Measurements from ENCODE around the gene CUL2. TPM values are rescaled to one million over a fixed set of nuclear protein-coding genes. Genes with fewer than 3 reads are reported as not detected.

CUL2 gene
- total and polyA plus RNA-seq, 11 donors, result 7.1 to 42.2 (median 31.6) TPM

- Histone ChIP-seq H3K27me3 (no peaks in the 10 kb centered on the region), H3K4me3 (no peak overlapping the region), H3K4me1 (no peaks in the 10 kb centered on the region), H3K27ac (no peak overlapping the region), H3K9me3 (no peaks in the 10 kb centered on the region), H3K36me3 (peaks cover 0 to 93% (median 75%) of the 10 kb centered on the region in 9 donors)
- no peak for DNase-seq
- ATAC-seq, result no peak
- intact Hi-C loops (cut with DNase I), result no loop called here
- TF ChIP-seq POLR2A (IDR thresholded peaks at IDR 0.05) (no peak), CTCF (IDR thresholded peaks at IDR 0.05) (no peak)
- 86 to 91% (median 89%) methylated on average over 7 of the region's 7 CpGs for WGBS, 4 donors
These were observed 78.4 kb downstream of the CUL2 start for GRCh38 chr10:35011771-35012191.

- Histone ChIP-seq H3K27ac (no peak overlapping the region), H3K9me3 (no peaks in the 10 kb centered on the region), H3K4me3 (no peak overlapping the region), H3K4me1 (no peaks in the 10 kb centered on the region), H3K36me3 (peaks cover 0 to 55% (median 44%) of the 10 kb centered on the region in 9 donors), H3K27me3 (no peaks in the 10 kb centered on the region)
- no peak for TF ChIP-seq POLR2A (IDR thresholded peaks at IDR 0.05)
- TF ChIP-seq CTCF (IDR thresholded peaks at IDR 0.05), result no peak
- intact Hi-C loops (cut with DNase I), result no loop called here
- ATAC-seq (no peak), DNase-seq (no peak)
- WGBS, 4 donors, result 97 to 98% (median 98%) methylated on average over 4 of the region's 4 CpGs
These were observed 82.3 kb downstream of the CUL2 start for GRCh38 chr10:35007858-35008301.

GRCh38 chr10:35006836-35007235, 83.3 kb downstream of the CUL2 start:
- no peaks in the 10 kb centered on the region for H3K27me3 ChIP-seq
- H3K27ac ChIP-seq, result no peak overlapping the region
- peaks cover 0 to 44% (median 34%) of the 10 kb centered on the region in 9 donors for H3K36me3 ChIP-seq
- intact Hi-C loops (cut with DNase I), result no loop called here
- no peak overlapping the region for H3K4me3 ChIP-seq
- DNase-seq (no peak), ATAC-seq (no peak)
- no peak for TF ChIP-seq CTCF (IDR thresholded peaks at IDR 0.05)
- no peak for TF ChIP-seq POLR2A (IDR thresholded peaks at IDR 0.05)
- H3K4me1 ChIP-seq, result no peaks in the 10 kb centered on the region
- no peaks in the 10 kb centered on the region for H3K9me3 ChIP-seq
- 91 to 92% (median 92%) methylated on average over 4 of the region's 4 CpGs for WGBS, 4 donors

- no peaks in the 10 kb centered on the region for H3K4me1 ChIP-seq
- DNase-seq (no peak), ATAC-seq (peak in 1 of 4 donors; percentile 27)
- no peak overlapping the region for H3K4me3 ChIP-seq
- H3K27ac ChIP-seq, result no peak overlapping the region
- TF ChIP-seq POLR2A (IDR thresholded peaks at IDR 0.05), result no peak
- no peak for TF ChIP-seq CTCF (IDR thresholded peaks at IDR 0.05)
- H3K9me3 ChIP-seq, result no peaks in the 10 kb centered on the region
- peaks cover 0 to 35% (median 24%) of the 10 kb centered on the region in 9 donors for H3K36me3 ChIP-seq
- no peaks in the 10 kb centered on the region for H3K27me3 ChIP-seq
- 63 to 72% (median 68%) methylated on average over 8 of the region's 8 CpGs for WGBS, 4 donors
- intact Hi-C loops (cut with DNase I), result no loop called here
These were observed 84.3 kb downstream of the CUL2 start for GRCh38 chr10:35005868-35006267.
